ENCODE results near the gene OR2T2.
"Not testable (repeated sequence)": the region's sequence is repeated elsewhere in the genome, so short reads cannot be mapped to it uniquely, and the experiment has no call there.

OR2T2 gene, protein sequence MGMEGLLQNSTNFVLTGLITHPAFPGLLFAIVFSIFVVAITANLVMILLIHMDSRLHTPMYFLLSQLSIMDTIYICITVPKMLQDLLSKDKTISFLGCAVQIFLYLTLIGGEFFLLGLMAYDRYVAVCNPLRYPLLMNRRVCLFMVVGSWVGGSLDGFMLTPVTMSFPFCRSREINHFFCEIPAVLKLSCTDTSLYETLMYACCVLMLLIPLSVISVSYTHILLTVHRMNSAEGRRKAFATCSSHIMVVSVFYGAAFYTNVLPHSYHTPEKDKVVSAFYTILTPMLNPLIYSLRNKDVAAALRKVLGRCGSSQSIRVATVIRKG

DNA sequence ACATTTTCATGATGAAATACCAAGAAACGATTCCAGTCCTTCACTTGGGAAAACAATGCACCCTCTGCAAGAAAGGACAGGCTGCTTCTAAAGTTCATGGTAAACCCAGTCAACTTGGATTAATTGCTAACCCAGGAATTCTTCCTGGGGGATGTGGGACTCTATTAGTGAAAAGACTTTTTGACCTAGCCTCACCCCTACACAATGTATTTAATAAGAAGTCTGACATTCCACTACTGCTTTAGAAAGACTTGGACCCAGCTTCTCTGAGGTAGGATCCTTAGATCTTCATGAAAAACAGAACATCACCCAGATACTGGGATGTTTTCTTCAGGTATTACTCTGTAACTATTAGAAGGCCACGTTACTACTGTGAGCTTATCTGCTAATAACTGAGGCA, at the start of gene OR2T2:
TSS of gene OR2T2 (plus strand) at position 239 of the 400 bp plus-strand sequence. CDS start 7,161 bp downstream, outside the sequence.
- DNase-seq = not testable (repeated sequence)

DNA sequence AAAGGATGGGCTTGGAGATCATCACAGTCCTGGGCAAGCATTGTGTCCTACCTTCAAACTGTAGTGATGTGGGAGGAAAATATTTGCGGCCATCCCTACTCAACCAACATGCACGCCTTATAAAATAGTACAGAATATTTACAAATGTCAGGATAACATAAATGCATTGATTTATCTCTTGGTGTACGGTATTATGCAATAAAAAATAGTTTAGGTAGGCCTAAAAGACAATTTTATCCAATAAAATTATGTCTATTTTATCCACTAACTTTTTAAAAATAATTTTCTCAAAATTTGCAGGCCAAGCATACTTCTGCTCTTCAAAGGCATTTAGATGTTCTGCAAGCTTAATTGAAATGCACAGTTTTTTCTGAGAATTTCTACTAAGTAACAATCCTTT, 42.7 kb upstream of the OR2T2 start, which contains the start of gene OR2T1:
TSS of gene OR2T1 (plus strand) at position 301 of the 400 bp plus-strand sequence. CDS start 3,100 bp downstream, outside the sequence.
- no peak for DNase-seq

DNA sequence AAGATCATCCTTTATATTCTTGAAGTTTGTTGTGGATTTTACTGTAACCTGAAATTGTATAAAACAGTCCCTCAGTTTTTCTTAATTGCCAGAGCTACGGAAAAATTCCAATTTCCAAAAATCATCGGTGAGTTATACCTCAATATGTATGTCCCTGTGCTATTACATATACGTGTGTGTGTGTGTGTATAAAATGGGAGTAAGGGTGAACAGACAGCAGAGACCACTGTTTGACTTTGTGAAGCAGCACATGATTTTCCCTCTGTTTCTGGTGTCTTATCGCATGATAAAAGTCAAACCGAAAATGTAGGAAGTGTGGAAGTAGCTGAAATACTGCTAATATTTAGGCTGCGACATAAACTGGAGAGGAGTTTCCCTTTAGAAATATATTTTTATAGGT, 41.4 kb upstream of the OR2T2 start:
- no peak for DNase-seq

DNA sequence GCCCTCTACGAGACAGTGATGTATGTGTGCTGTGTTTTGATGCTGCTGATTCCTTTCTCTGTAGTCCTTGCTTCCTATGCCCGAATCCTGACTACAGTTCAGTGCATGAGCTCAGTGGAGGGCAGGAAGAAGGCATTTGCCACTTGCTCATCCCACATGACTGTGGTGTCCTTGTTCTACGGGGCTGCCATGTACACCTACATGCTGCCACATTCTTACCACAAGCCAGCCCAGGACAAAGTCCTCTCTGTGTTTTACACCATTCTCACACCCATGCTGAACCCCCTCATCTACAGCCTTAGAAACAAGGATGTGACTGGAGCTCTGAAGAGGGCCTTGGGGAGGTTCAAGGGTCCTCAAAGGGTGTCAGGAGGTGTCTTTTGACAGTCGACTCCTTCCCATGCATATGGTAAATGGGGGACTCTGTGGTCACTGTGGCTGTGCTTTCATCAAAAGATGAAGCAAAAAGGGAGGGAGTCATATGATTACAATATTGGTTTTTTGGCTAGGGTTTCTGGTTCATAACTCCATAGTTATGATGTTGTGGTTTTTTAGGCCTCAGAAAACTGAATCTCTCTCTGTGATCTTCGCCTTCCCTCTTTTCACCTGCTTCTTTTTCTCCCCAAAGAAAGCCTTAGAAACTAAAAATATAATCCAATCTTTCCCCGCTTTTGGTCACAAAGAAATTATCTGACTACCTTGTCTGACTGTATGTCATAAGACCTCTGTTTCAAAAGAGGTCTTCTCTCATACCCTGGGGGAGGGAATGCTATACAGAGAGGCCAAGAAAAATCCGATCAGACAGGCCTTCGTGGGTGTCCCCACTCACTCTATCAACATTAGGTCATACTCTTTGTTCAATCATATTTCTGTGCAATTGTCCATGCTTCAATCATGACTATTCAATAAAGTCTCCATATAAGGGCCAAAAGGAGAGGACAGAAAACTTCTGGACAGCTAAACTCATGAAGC, 38.4 kb upstream of the OR2T2 start:
- DNase-seq = no peak

DNA sequence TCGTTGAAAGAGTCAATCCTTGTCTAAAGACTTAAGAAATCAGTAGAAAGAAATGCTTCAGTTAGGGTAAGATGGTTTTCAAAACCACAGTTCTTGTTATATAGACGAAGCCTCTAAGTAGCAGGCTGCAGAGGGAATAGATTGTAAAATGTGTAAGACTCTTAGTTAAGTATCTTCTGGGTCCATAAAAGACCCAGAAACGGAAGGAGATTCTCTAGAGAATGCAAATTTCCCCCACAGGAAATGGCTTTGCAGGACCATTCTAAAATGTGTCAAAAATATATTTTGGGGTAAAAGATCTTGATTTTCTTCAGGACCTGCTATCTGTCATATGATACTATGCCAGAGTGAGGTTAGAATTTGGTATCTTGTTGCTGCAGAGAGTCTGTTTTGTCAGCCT, 29.2 kb upstream of the OR2T2 start:
- no peak for DNase-seq

DNA sequence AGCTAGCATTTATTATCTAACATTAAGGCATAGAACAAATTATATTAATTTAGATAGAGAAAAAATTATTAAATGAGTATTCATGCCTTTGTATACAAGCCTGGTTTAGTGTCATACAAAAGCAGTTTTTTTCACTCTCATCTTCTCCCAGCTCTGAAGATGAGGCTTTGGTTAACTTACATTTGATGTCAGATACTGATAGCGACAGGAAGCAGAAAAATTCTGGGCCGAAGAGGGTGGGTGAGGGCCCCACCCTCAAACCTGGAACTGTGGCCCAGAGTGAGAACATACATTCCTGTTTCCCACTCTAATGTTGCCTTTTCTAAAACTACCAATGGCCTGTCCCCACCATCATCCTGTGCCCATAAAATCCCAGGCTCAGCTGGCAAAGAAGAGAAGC, 27.6 kb upstream of the OR2T2 start:
- no peak for DNase-seq

DNA sequence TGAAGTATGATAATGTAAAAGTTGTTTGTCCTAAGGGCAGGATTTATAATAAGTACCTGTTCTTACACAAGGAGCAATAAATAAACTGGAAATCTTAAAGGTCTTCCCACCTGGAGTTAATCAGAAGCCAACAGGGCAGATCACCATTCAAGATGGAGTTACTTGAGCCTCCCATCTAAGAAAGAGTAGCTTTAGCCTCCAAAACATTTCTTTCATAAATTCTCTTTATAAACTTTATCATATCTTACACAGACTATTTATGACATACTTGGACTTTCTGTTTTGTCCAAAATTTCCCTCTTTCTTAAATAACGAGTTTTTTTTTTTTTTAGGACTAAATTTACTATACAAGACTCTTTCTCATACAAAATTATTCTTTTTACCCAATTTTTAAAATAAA, 24.1 kb upstream of the OR2T2 start:
- DNase-seq = no peak

DNA sequence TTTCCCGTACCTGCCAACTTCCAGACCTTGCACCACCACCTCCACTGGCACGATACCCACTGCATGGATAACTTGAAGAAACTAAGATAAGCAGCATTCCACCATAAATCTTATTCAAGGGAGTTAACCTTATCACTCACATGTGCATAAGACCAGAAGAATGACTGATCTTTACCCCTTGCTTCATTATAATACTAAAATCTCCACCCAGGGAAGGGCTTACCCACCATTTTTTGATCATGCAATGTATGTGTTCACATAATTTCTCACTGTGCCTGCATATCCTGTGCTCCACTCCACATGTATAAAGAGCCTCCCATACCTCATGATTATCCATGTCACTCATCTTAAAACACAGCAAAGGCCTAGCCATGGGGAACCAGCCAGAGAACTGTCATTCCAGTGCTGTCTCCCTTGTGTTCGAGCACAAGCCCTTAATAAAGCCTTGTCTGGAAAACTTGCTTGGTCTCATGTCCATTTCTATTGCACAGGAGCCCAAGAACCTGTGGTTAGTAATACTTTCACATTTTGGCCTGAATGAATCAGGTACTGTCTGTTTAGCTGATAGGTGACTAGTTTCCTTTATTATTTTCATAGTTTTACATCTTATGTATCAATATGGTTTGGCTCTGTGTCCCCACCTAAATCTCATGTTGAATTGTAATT, 17.8 kb upstream of the OR2T2 start:
- not testable (repeated sequence) for DNase-seq

DNA sequence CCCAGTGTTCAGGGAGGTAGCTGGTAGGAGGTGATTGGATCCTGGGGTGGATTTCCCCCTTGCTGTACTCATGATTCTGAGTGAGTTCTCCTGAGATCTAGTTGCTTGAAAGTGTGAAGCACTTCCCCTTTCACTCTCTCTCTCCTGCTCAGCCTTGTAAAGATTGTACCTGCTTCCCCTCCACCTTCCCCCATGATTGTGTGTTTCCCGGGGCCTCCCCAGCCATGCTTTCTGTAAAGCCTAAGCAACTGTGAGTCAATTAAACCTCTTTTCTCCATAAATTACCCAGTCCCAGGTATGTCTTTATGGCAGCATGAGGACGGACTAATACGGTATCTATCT, 17.3 kb upstream of the OR2T2 start:
- not testable (repeated sequence) for DNase-seq

DNA sequence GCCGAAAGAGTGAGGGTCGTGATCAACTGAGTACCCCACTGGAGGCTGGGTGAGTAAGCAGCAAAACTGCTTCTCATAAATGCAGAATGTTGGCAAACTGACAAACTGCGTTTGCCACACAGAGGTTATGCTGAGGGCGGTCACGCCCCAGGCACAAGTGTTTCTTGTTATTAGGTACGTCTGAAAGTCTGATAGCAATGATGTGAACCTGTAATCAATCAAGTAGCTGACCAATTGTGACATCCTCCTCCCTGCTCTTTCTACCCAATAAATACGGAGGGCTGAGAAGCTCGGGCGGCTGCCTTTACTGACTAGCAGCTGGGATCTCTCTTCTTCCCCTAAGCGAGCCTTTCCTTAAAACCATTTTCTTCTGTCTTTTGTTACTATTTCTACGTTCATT, 13.8 kb upstream of the OR2T2 start:
- DNase-seq = not testable (repeated sequence)

DNA sequence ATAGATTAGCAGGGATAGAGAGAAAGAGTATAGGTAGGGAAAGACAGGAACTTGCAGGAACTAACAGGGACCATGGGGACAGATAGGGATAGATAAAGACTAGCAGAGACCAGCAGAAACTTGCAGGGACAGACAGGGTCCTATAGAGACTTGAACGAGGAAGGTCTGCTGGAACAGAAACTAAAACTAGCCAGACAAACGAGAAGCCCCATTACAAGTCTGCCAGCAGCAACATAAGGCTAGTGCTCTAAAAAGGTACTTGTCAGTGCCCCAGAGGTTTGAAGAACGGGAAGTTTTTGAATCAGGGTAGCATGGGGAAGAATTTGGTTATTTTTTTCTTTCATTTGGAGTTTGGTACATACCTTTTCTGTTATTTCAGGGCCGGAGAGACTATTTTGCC, 13.2 kb upstream of the OR2T2 start:
- not testable (repeated sequence) for DNase-seq

DNA sequence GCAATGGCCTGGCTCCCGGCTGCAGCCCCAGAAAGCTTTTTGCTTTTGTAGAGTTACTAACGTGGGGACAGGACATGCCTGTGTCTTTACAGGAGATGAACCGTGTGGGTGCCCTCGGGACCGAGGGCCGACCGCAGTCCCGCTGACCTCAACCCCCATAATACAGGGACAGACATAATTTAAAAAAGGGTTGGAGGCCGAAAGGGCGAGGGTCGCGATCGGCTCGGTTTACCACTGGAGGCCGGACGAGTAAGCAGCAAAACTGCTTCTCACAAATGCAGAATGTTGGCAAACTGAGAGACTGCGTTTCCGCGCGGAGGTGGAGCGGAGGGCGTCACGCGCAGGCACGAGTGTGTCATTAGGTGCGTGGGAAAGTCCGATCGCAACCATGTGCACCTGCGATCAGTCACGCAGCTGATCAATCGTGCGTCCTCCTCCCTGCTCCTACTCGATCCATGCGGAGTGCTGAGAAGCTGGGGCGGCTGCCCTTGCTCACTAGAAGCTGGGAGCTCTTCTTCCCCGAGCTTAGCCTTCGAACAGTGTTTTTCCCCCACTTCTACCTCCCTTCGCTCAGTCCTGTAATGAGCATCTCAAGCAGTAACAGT, 11.5 kb upstream of the OR2T2 start:
- DNase-seq = not testable (repeated sequence)

DNA sequence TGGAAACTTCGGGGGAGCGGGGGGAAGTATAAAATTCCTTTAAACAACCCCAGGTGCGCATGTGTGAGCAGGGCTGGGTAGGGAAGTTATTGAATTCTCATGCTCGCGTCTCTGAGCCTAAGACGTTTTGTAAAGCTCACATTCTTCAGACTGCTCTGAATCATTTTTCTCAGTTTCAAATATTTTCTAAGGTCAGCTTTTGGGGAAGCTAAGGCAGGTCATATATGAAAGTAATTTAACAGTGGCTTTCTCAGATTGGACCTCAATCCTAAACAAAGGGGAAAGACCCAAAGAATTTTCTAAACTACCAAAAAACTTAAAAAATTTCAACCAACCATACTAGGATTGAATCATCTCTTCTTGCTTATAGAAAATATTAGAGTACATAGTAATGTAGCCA, 10.5 kb upstream of the OR2T2 start:
- not testable (repeated sequence) for DNase-seq

DNA sequence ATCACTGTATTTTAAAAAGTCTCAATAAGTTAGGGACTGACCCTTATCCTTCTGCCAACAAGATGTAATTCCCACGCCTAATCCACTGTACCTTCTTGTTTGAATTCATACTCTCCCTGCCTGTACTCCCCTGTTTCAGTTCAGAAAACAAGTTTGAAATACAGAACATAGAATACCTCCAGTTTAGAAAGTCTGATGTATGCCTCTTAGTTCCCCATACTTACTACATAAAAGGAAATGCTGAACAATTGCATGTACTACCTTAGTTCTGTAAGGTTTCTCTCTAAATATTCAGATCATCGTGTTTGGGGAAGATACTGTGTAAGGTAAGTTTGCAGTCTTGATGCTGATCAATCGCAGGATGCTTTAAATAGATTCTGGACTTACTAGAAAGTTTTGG, 9.1 kb upstream of the OR2T2 start:
- DNase-seq = not testable (repeated sequence)

DNA sequence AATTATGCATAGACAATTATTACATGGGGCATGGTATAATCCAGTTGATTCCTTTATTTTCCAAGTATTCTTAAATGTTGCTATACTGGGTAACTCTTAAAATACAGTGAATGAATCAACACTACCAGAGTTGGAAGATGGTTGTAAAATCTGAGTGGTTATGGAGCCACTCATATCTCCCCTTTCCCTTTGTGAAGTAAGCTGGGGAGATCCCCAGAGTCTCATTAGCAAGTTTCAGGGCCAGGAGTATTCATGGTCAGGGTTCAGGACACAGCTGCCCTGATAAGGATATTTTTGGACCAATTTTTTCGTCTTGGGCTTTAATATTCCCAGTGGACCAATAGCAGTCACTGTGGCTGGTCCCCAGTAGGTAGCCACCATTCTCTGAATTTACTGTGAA, 6.8 kb upstream of the OR2T2 start:
- not testable (repeated sequence) for DNase-seq

DNA sequence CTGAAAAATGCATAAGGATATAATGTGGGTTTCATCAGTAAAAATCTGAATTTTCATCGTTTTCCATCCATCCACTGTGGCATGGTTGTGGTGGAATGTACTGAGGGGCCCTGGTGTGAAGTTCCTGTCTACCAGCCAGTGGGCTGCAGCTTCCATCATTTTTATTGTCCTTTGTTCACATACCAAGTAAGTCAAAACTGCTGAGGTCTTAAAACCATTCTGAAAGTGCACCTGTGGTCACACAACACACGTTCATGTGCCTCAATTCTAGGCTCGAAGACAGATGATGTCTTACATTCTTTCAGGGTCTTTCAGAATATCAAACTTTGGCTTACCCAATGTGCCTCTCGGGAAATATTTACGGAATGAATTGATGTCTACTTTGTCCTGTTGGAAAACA, 6.2 kb upstream of the OR2T2 start:
- DNase-seq = not testable (repeated sequence)

DNA sequence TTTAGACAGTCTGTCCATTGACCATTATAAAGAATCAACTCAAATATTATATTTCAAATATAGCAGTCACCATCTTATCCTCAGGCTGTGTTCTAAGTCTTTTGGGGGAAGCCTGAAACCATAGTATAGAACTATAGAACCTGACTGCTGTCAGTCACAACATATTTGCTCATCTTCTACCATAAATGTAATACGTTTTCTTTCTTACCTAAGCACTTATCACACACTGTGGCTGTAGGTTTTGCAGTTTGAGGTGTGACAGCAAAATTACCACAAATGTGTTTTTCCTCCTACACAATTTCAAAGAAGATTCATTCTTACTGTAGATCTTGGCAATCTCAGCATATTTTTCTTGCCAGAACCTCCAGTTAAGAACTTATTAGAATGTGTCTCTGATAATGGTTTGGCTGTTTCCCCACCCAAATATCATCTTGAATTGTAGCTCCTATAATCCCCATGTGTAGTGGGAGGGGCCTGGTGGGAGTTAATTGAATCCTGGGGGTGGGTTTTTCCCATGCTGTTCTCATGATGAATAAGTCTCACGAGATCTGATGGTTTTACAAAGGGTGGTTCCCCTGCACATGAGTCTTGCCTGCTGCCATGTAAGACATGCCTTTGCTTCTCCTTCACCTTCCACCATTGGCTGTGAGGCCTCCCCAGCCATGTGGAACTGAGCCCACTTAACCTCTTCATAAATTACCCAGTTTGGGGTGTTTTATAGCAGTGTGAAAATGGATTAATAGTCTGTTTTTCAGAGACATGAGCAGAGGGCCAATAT, 2.7 kb upstream of the OR2T2 start:
- DNase-seq = not testable (repeated sequence)

DNA sequence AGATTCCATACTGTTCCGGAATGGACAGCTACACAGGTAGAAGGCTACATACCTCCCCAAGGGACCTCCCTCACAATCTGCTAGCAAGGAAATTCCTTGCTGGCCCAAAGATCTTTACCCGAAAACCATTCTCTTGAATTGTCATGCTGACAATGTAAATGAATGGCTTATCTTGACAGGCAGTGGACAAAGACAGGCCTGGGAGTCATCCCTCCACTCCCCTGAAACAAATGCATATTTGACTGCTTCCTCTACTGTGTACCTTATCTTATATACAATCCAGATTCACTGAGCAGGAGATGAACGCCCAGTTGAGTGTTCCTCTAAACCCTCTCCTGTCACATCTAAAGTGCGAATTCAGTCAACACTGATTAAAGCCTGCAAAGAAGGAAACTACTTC, 834 bp upstream of the OR2T2 start:
- not testable (repeated sequence) for DNase-seq

DNA sequence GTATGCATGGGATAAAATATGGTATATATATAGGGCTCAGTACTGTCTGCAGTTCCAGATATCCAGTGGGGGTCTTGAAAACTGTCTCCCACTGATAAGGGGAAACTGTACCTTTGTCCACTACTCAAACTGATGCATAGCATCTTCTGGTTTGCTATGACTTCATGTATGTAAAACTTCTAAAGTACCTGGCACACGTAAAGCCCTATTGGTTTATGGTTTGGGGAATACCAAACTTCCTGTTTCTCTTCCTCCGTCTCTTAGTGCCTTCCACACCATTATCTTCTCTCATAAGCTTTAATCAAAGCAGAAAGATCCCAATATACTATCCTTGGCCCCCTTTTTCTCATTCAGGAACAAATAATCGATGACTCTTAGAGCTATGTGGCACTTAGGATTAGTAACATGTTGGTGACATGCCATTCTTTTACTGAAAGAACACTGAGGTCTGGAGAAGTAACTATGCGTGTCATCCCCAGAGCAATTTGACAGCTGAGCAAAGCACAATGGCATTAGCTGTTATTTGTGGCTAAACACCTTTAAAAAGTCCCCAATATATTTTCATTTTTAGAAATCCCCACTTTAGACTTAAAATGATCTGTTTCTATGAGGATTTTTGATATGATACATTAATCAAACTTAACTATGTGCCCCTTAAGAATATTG, 3.1 kb downstream of the OR2T2 start:
- not testable (repeated sequence) for DNase-seq

DNA sequence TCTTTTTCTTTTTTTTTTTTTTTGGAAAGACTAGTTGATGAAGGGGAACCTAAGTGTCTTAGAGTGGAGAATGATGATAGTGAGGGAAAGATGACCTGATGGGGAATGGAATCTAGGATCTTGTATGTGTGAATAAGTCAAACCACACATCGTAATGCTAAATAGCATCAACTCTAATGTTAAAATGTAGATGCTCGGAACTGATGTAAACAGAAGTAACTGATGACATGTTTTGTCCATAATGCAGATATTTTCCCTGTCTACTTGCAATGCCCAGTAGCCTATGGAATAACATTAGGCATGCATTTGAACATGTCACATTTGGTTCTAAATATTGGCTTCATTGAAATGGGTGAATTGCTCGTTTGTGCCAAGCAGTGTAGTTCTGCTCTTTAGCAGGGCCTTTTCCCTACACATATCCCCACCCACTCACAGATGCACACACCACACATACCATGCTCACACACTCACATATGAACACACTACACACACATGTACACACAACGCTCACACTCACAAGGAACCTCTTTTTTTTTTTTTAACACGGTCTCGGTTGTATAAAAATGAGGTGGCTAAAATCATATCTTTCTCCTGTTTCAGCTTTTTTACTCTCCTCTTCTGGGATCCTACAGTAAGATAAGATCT, 4.5 kb downstream of the OR2T2 start:
- DNase-seq = not testable (repeated sequence)
